Lower leg skin (tissue), 4 donors: ENCODE results near the gene KRT27. TPM values are rescaled to one million over a fixed set of nuclear protein-coding genes. Genes with fewer than 3 reads are reported as not detected.
A peak's percentile ranks its signal among the peaks of the same experiment; 100 is the strongest.
"Not testable (repeated sequence)": the region's sequence is repeated elsewhere in the genome, so short reads cannot be mapped to it uniquely, and the experiment has no call there.

Experiments
- DNase-seq, 2 donors: peaks; one replicate each; pipeline ENCODE4 v3.0.0-alpha.2; 2019; ENCODE audit warnings: low spot score in 2 of 2
- H3K4me3 ChIP-seq: fragments of 200-600 bp; sonication (generic); 2 replicates; pipeline ENCODE4 v1.5.1; 2017; ENCODE audit warnings: mild to moderate bottlenecking, low read depth; ENCODE audit not compliant: poor library complexity, severe bottlenecking
- POLR2A ChIP-seq, 2 donors: fragments of 450-650 bp; IDR thresholded peaks; one replicate each; pipeline ENCODE4 v1.6.1; 2016 to 2017; ENCODE audit warnings: antibody characterized with exemption in 2 of 2, mild to moderate bottlenecking in 1 of 2, moderate library complexity in 1 of 2
- WGBS, 2 donors: methylation state at CpG; one replicate each; pipeline ENCODE4 v1.1.5; 2018; 5-methylcytosine and 5-hydroxymethylcytosine counted together
- intact Hi-C: fragments of 100-400 bp; cut with DNase I; formaldehyde crosslinking; loops from one replicate; pipeline ENCODE4 v1.15.0; 2023; ENCODE audit warnings: low total_unique reads
- total RNA-seq, 4 donors: library from RNA; depleted of rRNA; stranded (reverse); fragments of >200 nt; gene quantifications; one replicate each; pipeline ENCODE4 v1.1.0, GENCODE V29; 2016
- TF ChIP-seq, protein P1 (sequence below), 3 donors: fragments of 450-650 bp; IDR thresholded peaks; one replicate each; pipeline ENCODE4 v1.5.1; 2016; ENCODE audit warnings: antibody characterized with exemption in 3 of 3, mild to moderate bottlenecking in 3 of 3, moderate library complexity in 2 of 3

KRT27 gene
- total RNA-seq, 4 donors from 2014 or later = 0.52 to 69.8 (median 1.3) TPM; not detected in 1

DNA sequence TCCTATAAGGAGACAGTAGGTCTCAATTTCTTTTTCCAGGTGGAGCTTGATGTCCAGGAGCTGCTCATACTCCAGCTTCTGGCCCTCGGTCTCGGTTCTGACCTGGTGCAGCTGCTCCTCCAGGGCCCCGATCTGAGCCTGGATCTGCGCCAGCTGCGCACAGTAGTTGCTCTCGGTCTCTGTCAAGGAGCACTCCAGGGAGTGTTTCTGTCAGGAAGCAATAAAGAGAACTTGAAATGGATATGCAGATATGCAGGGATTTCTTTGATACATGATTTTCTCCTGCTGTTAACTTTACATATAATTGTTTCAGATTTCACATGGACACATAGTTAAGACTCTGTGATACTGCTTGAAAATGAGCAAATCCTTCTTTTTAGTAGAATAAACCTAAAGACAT, 32.0 kb downstream of the KRT27 start:
- DNase-seq = no peak
- no peak overlapping the region for H3K4me3 ChIP-seq
- TF ChIP-seq, protein P1, sequence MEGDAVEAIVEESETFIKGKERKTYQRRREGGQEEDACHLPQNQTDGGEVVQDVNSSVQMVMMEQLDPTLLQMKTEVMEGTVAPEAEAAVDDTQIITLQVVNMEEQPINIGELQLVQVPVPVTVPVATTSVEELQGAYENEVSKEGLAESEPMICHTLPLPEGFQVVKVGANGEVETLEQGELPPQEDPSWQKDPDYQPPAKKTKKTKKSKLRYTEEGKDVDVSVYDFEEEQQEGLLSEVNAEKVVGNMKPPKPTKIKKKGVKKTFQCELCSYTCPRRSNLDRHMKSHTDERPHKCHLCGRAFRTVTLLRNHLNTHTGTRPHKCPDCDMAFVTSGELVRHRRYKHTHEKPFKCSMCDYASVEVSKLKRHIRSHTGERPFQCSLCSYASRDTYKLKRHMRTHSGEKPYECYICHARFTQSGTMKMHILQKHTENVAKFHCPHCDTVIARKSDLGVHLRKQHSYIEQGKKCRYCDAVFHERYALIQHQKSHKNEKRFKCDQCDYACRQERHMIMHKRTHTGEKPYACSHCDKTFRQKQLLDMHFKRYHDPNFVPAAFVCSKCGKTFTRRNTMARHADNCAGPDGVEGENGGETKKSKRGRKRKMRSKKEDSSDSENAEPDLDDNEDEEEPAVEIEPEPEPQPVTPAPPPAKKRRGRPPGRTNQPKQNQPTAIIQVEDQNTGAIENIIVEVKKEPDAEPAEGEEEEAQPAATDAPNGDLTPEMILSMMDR (IDR thresholded peaks at IDR 0.05) = no peak
- no peak for TF ChIP-seq POLR2A (IDR thresholded peaks at IDR 0.05)
- intact Hi-C loops = no loop called here
- WGBS, 2 donors = 83 to 94% methylated on average over 6 of the region's 6 CpGs

DNA sequence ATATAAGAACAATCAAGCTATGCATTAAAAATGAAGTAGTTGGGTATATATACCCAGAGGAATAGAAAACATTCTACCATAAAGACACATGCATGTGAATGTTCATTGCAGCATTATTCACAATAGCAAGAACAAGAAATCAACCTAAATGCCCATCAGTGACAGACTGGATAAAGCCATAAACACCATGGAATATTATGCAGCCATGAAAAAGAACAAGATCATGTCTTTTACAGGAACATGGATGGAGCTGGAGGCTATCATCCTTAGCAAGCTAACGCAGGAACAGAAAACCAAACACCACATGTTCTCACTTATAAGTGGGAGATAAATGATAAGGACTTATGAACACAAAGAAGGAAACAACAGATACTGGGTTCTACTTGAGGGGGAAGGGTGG, 33.7 kb downstream of the KRT27 start:
- WGBS, 2 donors = 83 to 88% methylated on average over 1 of the region's 1 CpG
- DNase-seq, H3K4me3 ChIP-seq, intact Hi-C loops: not testable (repeated sequence)

DNA sequence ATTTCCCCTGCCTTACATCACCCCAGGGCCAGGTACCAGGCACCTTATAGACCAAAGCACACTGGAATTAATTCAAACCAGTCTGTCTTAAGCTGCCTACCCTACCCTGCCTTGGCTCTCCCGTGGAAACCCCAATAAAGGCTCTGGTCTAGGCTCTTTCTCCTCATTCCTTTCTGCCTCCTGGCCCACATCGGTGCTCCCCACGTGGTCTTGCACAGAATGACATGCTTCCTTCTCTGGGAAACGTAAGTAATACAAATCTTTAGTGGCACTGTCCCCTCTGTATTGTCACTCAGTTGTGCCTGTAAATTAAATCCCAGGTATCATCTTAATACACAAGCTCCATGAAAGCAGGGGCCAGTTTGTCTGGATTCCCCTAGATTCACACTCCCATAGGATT, 43.8 kb downstream of the KRT27 start:
- 63 to 77% methylated on average over 4 of the region's 4 CpGs for WGBS, 2 donors
- H3K4me3 ChIP-seq = no peak overlapping the region
- intact Hi-C loops = no loop called here
- DNase-seq = no peak
- TF ChIP-seq, protein P1 (IDR thresholded peaks at IDR 0.05) = no peak
- no peak for TF ChIP-seq POLR2A (IDR thresholded peaks at IDR 0.05)

DNA sequence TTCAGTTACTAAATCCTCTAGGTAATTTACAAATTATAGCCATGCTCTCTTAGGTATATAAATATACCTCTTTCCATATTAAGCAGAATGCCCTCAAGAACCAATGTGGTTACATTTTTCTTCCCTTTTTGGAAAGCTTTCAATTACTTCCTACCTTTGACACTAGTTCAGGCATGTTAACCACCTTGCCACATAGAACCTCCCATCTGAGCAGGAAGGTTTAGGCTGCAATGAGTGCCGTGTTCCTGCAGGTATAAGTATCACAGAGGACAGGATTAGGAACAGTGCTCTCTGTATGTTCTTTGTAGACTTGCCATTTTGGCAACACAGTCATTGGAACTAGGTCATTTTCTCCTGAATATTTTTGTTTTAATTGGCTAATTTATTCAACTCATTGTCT, 47.3 kb downstream of the KRT27 start:
- TF ChIP-seq POLR2A (IDR thresholded peaks at IDR 0.05) = no peak
- TF ChIP-seq, protein P1 (IDR thresholded peaks at IDR 0.05) = no peak
- DNase-seq = peak in 1 of 2 donors; percentile 21
- intact Hi-C loops = no loop called here
- WGBS, 2 donors = 46% methylated on average over 1 of the region's 1 CpG
- no peak overlapping the region for H3K4me3 ChIP-seq

DNA sequence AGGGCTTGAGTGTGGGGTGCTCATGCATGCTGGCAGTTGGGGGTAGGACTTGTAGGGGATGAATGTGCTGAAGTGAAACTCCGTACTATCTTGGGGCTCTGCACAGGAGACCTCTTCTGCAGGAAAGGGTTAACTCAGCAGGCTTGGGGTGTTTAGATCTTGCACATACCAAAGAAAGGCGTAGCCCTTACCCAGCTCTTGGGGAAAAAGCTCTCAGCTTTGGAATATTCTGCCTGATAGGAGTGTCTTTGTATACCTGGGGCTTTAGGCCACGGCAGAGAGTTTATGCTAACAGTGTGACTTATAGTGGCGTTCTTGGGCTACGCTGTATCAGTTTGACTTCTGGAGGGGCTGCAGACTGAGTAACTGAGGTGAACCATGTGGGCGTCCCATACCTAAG, 48.3 kb downstream of the KRT27 start:
- intact Hi-C loops = no loop called here
- TF ChIP-seq, protein P1 (IDR thresholded peaks at IDR 0.05) = no peak
- TF ChIP-seq POLR2A (IDR thresholded peaks at IDR 0.05) = no peak
- WGBS, 2 donors = 66 to 67% methylated on average over 6 of the region's 6 CpGs
- no peak for DNase-seq
- H3K4me3 ChIP-seq = no peak overlapping the region

DNA sequence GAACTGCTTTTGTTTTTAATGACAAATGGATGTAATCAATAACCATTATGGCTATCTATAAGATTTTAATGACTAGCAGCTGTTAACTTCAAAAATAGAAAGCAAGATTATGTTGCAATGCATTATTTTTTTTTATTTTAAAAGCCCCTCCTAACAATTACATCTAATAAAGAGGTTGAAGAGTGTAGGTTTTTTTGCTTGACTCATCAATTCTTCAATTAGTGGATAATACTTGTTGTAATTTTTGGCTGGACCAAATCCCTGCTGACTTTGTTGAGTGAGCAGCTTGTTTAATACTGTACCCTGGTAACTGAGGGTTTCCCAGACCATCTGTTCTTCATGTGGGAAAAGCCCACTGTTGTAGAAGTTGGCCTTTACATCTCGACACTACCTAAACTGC, 51.4 kb downstream of the KRT27 start:
- no peak for TF ChIP-seq POLR2A (IDR thresholded peaks at IDR 0.05)
- TF ChIP-seq, protein P1 (IDR thresholded peaks at IDR 0.05) = no peak
- intact Hi-C loops = no loop called here
- DNase-seq = no peak
- WGBS, 2 donors = 45 to 53% methylated on average over 1 of the region's 1 CpG
- H3K4me3 ChIP-seq = no peak overlapping the region
